Erythroblast (primary cell): ENCODE measurements around the gene GIPC1.

ENCODE experiments used
- GATA1 ChIP-seq: IDR thresholded peaks from 2 replicates; pipeline ENCODE4 v1.6.1; 2011; ENCODE audit warnings: low read depth, mild to moderate bottlenecking, control low read depth, low read length, moderate library complexity
- POLR2A ChIP-seq: IDR thresholded peaks from 2 replicates; pipeline ENCODE4 v1.6.1; 2011; ENCODE audit warnings: mild to moderate bottlenecking, low read length

GRCh38 chr19:14505488-14506239 is 9.7 kb upstream of the GIPC1 start:
- no peak for TF ChIP-seq POLR2A
- no peak for TF ChIP-seq GATA1
